ENCODE results near the gene CCDC73.

Gene CCDC73

GRCh38 chr11:32701616-32702015 lies 92.8 kb downstream of the CCDC73 start:
- Histone ChIP-seq H3K27ac (ENCODE audit: low read length) (no peak overlapping the region), H3K9me3 (ENCODE audit: insufficient read depth, low read depth, low read length) (peaks cover 9% of the 10 kb centered on the region; the same call in 1 of the 2 replicates), H3K9ac (ENCODE audit: low read depth, low read length) (no peak overlapping the region), H3K36me3 (ENCODE audit: insufficient read depth, low read depth, low read length) (no peaks in the 10 kb centered on the region), H3K4me3 (ENCODE audit: low read length) (no peak overlapping the region), H3K4me1 (ENCODE audit: insufficient read depth, low read length) (no peaks in the 10 kb centered on the region), H3K27me3 (ENCODE audit: insufficient read depth, low read length) (no peaks in the 10 kb centered on the region)

GRCh38 chr11:32698579-32698978 lies 95.9 kb downstream of the CCDC73 start:
- no peaks in the 10 kb centered on the region for H3K36me3 ChIP-seq (ENCODE audit: insufficient read depth, low read depth, low read length)
- no peak overlapping the region for H3K4me3 ChIP-seq (ENCODE audit: low read length)
- peaks cover 2% of the 10 kb centered on the region; the same call in 1 of the 2 replicates for H3K4me1 ChIP-seq (ENCODE audit: insufficient read depth, low read length)
- no peaks in the 10 kb centered on the region for H3K9me3 ChIP-seq (ENCODE audit: insufficient read depth, low read depth, low read length)
- no peak overlapping the region for H3K27ac ChIP-seq (ENCODE audit: low read length)
- H3K27me3 ChIP-seq (ENCODE audit: insufficient read depth, low read length): no peaks in the 10 kb centered on the region
- no peak overlapping the region for H3K9ac ChIP-seq (ENCODE audit: low read depth, low read length)

GRCh38 chr11:32671051-32671450 lies 123.4 kb downstream of the CCDC73 start:
- Histone ChIP-seq H3K36me3 (ENCODE audit: insufficient read depth, low read depth, low read length) (no peaks in the 10 kb centered on the region), H3K4me1 (ENCODE audit: insufficient read depth, low read length) (no peaks in the 10 kb centered on the region), H3K27ac (ENCODE audit: low read length) (no peak overlapping the region), H3K27me3 (ENCODE audit: insufficient read depth, low read length) (no peaks in the 10 kb centered on the region), H3K9me3 (ENCODE audit: insufficient read depth, low read depth, low read length) (peaks cover 8% of the 10 kb centered on the region), H3K4me3 (ENCODE audit: low read length) (no peak overlapping the region), H3K9ac (ENCODE audit: low read depth, low read length) (no peak overlapping the region)

GRCh38 chr11:32659672-32660071 lies 134.8 kb downstream of the CCDC73 start:
- H3K27ac ChIP-seq (ENCODE audit: low read length): no peak overlapping the region

GRCh38 chr11:32658639-32659406 lies 135.6 kb downstream of the CCDC73 start:
- H3K9me3 ChIP-seq (ENCODE audit: insufficient read depth, low read depth, low read length): no peaks in the 10 kb centered on the region
- no peak overlapping the region for H3K9ac ChIP-seq (ENCODE audit: low read depth, low read length)
- no peaks in the 10 kb centered on the region for H3K27me3 ChIP-seq (ENCODE audit: insufficient read depth, low read length)
- H3K4me3 ChIP-seq (ENCODE audit: low read length): no peak overlapping the region
- no peak overlapping the region for H3K27ac ChIP-seq (ENCODE audit: low read length)
- no peaks in the 10 kb centered on the region for H3K4me1 ChIP-seq (ENCODE audit: insufficient read depth, low read length)
- H3K36me3 ChIP-seq (ENCODE audit: insufficient read depth, low read depth, low read length): no peaks in the 10 kb centered on the region

More at GRCh38 chr11:32659672-32660071, 134.8 kb downstream of the CCDC73 start:
- Histone ChIP-seq H3K36me3 (ENCODE audit: insufficient read depth, low read depth, low read length) (no peaks in the 10 kb centered on the region), H3K27me3 (ENCODE audit: insufficient read depth, low read length) (no peaks in the 10 kb centered on the region), H3K4me1 (ENCODE audit: insufficient read depth, low read length) (no peaks in the 10 kb centered on the region), H3K9ac (ENCODE audit: low read depth, low read length) (no peak overlapping the region), H3K9me3 (ENCODE audit: insufficient read depth, low read depth, low read length) (no peaks in the 10 kb centered on the region), H3K4me3 (ENCODE audit: low read length) (no peak overlapping the region)

DNA sequence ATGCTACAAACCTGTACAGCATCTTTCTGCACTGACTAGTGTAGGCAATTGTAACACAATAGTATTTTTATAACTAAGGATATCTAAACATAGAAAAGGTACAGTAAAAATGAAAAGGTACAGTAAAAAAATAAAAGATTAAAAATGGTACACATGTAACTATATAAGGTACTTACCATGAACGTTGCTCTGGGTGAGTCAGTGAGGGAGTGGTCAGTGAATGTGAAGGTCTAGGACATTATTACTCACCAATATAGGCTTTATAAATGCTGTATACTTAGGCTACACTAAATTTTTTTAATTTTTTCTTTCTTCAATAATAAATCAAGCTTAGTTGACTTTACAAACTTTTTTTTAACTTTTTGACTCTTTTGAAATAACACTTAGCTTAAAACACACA lies 150.9 kb downstream of the CCDC73 start:
- Histone ChIP-seq H3K27ac (ENCODE audit: low read length) (no peak overlapping the region), H3K9ac (ENCODE audit: low read depth, low read length) (no peak overlapping the region), H3K4me1 (ENCODE audit: insufficient read depth, low read length) (no peaks in the 10 kb centered on the region), H3K4me3 (ENCODE audit: low read length) (no peak overlapping the region), H3K36me3 (ENCODE audit: insufficient read depth, low read depth, low read length) (no peaks in the 10 kb centered on the region), H3K27me3 (ENCODE audit: insufficient read depth, low read length) (no peaks in the 10 kb centered on the region), H3K9me3 (ENCODE audit: insufficient read depth, low read depth, low read length) (no peaks in the 10 kb centered on the region)

GRCh38 chr11:32641361-32641760 lies 153.1 kb downstream of the CCDC73 start:
- H3K4me1 ChIP-seq (ENCODE audit: insufficient read depth, low read length): no peaks in the 10 kb centered on the region
- no peak overlapping the region for H3K4me3 ChIP-seq (ENCODE audit: low read length)
- H3K27me3 ChIP-seq (ENCODE audit: insufficient read depth, low read length): no peaks in the 10 kb centered on the region
- H3K36me3 ChIP-seq (ENCODE audit: insufficient read depth, low read depth, low read length): no peaks in the 10 kb centered on the region
- no peaks in the 10 kb centered on the region for H3K9me3 ChIP-seq (ENCODE audit: insufficient read depth, low read depth, low read length)
- no peak overlapping the region for H3K27ac ChIP-seq (ENCODE audit: low read length)
- no peak overlapping the region for H3K9ac ChIP-seq (ENCODE audit: low read depth, low read length)

GRCh38 chr11:32635819-32636218 lies 158.6 kb downstream of the CCDC73 start:
- H3K27ac ChIP-seq (ENCODE audit: low read length): no peak overlapping the region
- no peaks in the 10 kb centered on the region for H3K36me3 ChIP-seq (ENCODE audit: insufficient read depth, low read depth, low read length)
- no peaks in the 10 kb centered on the region for H3K27me3 ChIP-seq (ENCODE audit: insufficient read depth, low read length)
- H3K4me3 ChIP-seq (ENCODE audit: low read length): no peak overlapping the region
- no peak overlapping the region for H3K9ac ChIP-seq (ENCODE audit: low read depth, low read length)
- H3K4me1 ChIP-seq (ENCODE audit: insufficient read depth, low read length): no peaks in the 10 kb centered on the region
- H3K9me3 ChIP-seq (ENCODE audit: insufficient read depth, low read depth, low read length): no peaks in the 10 kb centered on the region; the same call in 1 of the 2 replicates

DNA sequence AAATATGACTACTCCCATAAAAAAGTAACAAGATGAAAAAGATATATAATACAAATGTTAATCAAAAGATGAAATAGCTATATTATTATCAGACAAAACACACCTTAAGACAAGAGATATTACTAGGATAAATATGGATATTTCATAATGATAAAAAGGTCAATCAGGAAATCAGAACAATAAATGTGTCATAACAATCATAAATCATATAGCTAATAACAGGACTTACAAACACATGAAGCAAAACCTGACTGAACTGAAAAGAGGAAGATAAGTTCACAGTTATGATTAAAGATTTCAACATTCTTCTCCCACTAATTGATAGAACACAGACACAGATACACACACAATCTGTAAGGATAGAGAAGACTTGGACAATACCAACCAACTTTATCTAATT lies 163.6 kb downstream of the CCDC73 start:
- Histone ChIP-seq H3K27ac (ENCODE audit: low read length) (no peak overlapping the region), H3K4me1 (ENCODE audit: insufficient read depth, low read length) (no peaks in the 10 kb centered on the region), H3K4me3 (ENCODE audit: low read length) (no peak overlapping the region), H3K36me3 (ENCODE audit: insufficient read depth, low read depth, low read length) (no peaks in the 10 kb centered on the region), H3K27me3 (ENCODE audit: insufficient read depth, low read length) (no peaks in the 10 kb centered on the region), H3K9ac (ENCODE audit: low read depth, low read length) (no peak overlapping the region), H3K9me3 (ENCODE audit: insufficient read depth, low read depth, low read length) (no peaks in the 10 kb centered on the region; the same call in 1 of the 2 replicates)

GRCh38 chr11:32616903-32617302 lies 177.6 kb downstream of the CCDC73 start:
- no peak overlapping the region for H3K27ac ChIP-seq (ENCODE audit: low read length)
- H3K4me3 ChIP-seq (ENCODE audit: low read length): no peak overlapping the region
- no peaks in the 10 kb centered on the region for H3K27me3 ChIP-seq (ENCODE audit: insufficient read depth, low read length)

DNA sequence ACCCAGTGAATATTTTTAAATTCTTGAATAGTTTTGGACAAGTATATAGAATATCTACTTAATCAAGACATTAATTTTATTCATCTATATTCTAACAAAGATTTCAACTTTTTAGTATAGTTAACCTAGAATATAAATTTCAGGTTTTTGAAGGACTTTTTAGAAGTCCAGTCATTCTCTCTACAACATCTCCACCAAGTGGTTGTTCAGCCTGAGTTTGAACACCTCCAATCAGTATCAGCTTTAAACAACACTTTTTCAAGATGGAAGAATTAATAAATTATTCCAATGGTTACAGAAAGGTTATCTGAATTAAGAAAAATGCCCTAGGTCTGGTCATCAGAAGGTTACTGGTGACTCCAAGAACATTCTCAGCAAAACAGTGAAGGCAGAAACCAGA lies 179.0 kb downstream of the CCDC73 start:
- no peaks in the 10 kb centered on the region for H3K36me3 ChIP-seq (ENCODE audit: insufficient read depth, low read depth, low read length)
- H3K27me3 ChIP-seq (ENCODE audit: insufficient read depth, low read length): no peaks in the 10 kb centered on the region
- no peaks in the 10 kb centered on the region for H3K9me3 ChIP-seq (ENCODE audit: insufficient read depth, low read depth, low read length)
- no peak overlapping the region for H3K9ac ChIP-seq (ENCODE audit: low read depth, low read length)
- H3K4me1 ChIP-seq (ENCODE audit: insufficient read depth, low read length): peaks cover 3% of the 10 kb centered on the region; the same call in 1 of the 2 replicates
- no peak overlapping the region for H3K4me3 ChIP-seq (ENCODE audit: low read length)
- H3K27ac ChIP-seq (ENCODE audit: low read length): no peak overlapping the region

More at GRCh38 chr11:32616903-32617302, 177.6 kb downstream of the CCDC73 start:
- peaks cover 3% of the 10 kb centered on the region; the same call in 1 of the 2 replicates for H3K4me1 ChIP-seq (ENCODE audit: insufficient read depth, low read length)
- no peaks in the 10 kb centered on the region for H3K36me3 ChIP-seq (ENCODE audit: insufficient read depth, low read depth, low read length)
- H3K9ac ChIP-seq (ENCODE audit: low read depth, low read length): no peak overlapping the region
- H3K9me3 ChIP-seq (ENCODE audit: insufficient read depth, low read depth, low read length): no peaks in the 10 kb centered on the region

- Histone ChIP-seq H3K4me1 (ENCODE audit: insufficient read depth, low read length) (peaks cover 3% of the 10 kb centered on the region; the same call in 1 of the 2 replicates), H3K27me3 (ENCODE audit: insufficient read depth, low read length) (no peaks in the 10 kb centered on the region), H3K9me3 (ENCODE audit: insufficient read depth, low read depth, low read length) (no peaks in the 10 kb centered on the region; the same call in 1 of the 2 replicates), H3K9ac (ENCODE audit: low read depth, low read length) (no peak overlapping the region), H3K36me3 (ENCODE audit: insufficient read depth, low read depth, low read length) (no peaks in the 10 kb centered on the region), H3K4me3 (ENCODE audit: low read length) (no peak overlapping the region), H3K27ac (ENCODE audit: low read length) (no peak overlapping the region)
Observed at GRCh38 chr11:32613500-32614151, 180.8 kb downstream of the CCDC73 start.

All from iPS-20b (cell line).